Endothelial cell of umbilical vein (primary cell): Measurements from ENCODE around the gene SATB2. TPM values are rescaled to one million over a fixed set of nuclear protein-coding genes. Genes with fewer than 3 reads are reported as not detected.

Experiments
- BruUV-seq: library from RNA; stranded (reverse); fragments of 400-500 nt; replicated peaks from 2 replicates; lab custom pipeline; 2021; lab: Mats Ljungman, UMichigan
- CTCF ChIA-PET: fragments of 300-600, 350-600 bp; sonication (Branson Sonifier 250); formaldehyde crosslinking; loops from one replicate; lab custom pipeline; 2021; ENCODE audit warnings: antibody characterized with exemption, inconsistent platforms; lab: Charles Lee
- POLR2A ChIA-PET: fragments of 300-600, 350-600 bp; sonication (Branson Sonifier 250); formaldehyde crosslinking; loops from one replicate; lab custom pipeline; 2021; ENCODE audit warnings: antibody characterized with exemption, inconsistent platforms; lab: Charles Lee
- DNase-seq: peaks from one replicate; pipeline ENCODE4 v3.0.0-alpha.2; 2011; ENCODE audit warnings: low read depth, low spot score
- FAIRE-seq: peaks from 2 replicates; lab custom pipeline; 2011; peaks lifted over from hg19 to GRCh38; lab: Jason Lieb, UNC
- H2AFZ ChIP-seq: 2 replicates; pipeline ENCODE4 v1.6.0; 2012; ENCODE audit warnings: low read depth, low read length, control low read depth, inconsistent platforms
- H3K27ac ChIP-seq: 2 replicates; pipeline ENCODE4 v1.5.1; 2011; ENCODE audit warnings: low read depth, mild to moderate bottlenecking, control low read depth, low read length, moderate library complexity; ENCODE audit not compliant: insufficient read depth
- H3K27me3 ChIP-seq, 2 experiments: 2 replicates each; pipeline versions ENCODE4 v1.6.0 to v1.6.1; 2011; ENCODE audit warnings: low read length in 2 of 2, mixed read lengths in 1 of 2; ENCODE audit not compliant: control insufficient read depth in 2 of 2, insufficient read depth in 2 of 2
- H3K36me3 ChIP-seq, 2 experiments: 2 replicates in 1 of 2; 3 replicates in 1 of 2; pipeline ENCODE4 v1.5.1; 2011; ENCODE audit warnings: low read length in 2 of 2, mild to moderate bottlenecking in 1 of 2, moderate library complexity in 1 of 2; ENCODE audit not compliant: control insufficient read depth in 2 of 2, insufficient read depth in 2 of 2; ENCODE audit errors: extremely low read depth in 1 of 2
- H3K4me1 ChIP-seq: 3 replicates; pipeline ENCODE4 v1.5.1; 2011; ENCODE audit warnings: mild to moderate bottlenecking, low read length; ENCODE audit not compliant: control insufficient read depth, insufficient read depth; ENCODE audit errors: extremely low read depth
- H3K4me2 ChIP-seq: 2 replicates; pipeline ENCODE4 v1.6.1; 2011; ENCODE audit warnings: low read length, control low read depth, mixed read lengths; ENCODE audit not compliant: insufficient read depth
- H3K4me3 ChIP-seq, 3 experiments: fragments of 200-600 bp in 1 of 3; sonication (generic), shearing (Covaris generic) in 1 of 3; replicated peaks in 1 of 3; 2 replicates each; pipeline ENCODE4 v1.5.1; 2011 to 2016; ENCODE audit warnings: control low read depth in 3 of 3, low read length in 3 of 3, mild to moderate bottlenecking in 2 of 3, inconsistent platforms in 1 of 3, low read depth in 1 of 3, moderate library complexity in 1 of 3; ENCODE audit not compliant: insufficient read depth in 1 of 3
- H3K79me2 ChIP-seq: 2 replicates; pipeline ENCODE4 v1.6.0; 2012; ENCODE audit warnings: low read length, inconsistent platforms; ENCODE audit not compliant: control insufficient read depth, insufficient read depth
- H3K9ac ChIP-seq: replicated peaks from 2 replicates; pipeline ENCODE3; 2011; ENCODE audit warnings: low read length, control low read depth; ENCODE audit not compliant: insufficient read depth; ENCODE audit errors: extremely low read depth
- H3K9me1 ChIP-seq: replicated peaks from 3 replicates; pipeline ENCODE4 v1.6.0; 2011; ENCODE audit warnings: mild to moderate bottlenecking, low read length; ENCODE audit not compliant: control insufficient read depth, insufficient read depth; ENCODE audit errors: extremely low read depth
- H3K9me3 ChIP-seq: replicated peaks from 2 replicates; pipeline ENCODE4 v1.5.1; 2012; ENCODE audit warnings: low read length, inconsistent platforms; ENCODE audit not compliant: control insufficient read depth, insufficient read depth
- H4K20me1 ChIP-seq: replicated peaks from 2 replicates; pipeline ENCODE3; 2011; ENCODE audit warnings: mild to moderate bottlenecking, low read length; ENCODE audit not compliant: control insufficient read depth, insufficient read depth; ENCODE audit errors: extremely low read depth
- CTCF ChIP-seq, 2 donors: IDR thresholded peaks; 1 replicate in 1 of 2; 2 replicates in 1 of 2; pipeline ENCODE4 v1.5.1; 2011; ENCODE audit warnings: low read length in 2 of 2, mild to moderate bottlenecking in 2 of 2, moderate library complexity in 2 of 2, control low read depth in 1 of 2, inconsistent platforms in 1 of 2, low read depth in 1 of 2; ENCODE audit not compliant: insufficient read depth in 1 of 2; ENCODE audit errors: extremely low read depth in 1 of 2
- EZH2 ChIP-seq: IDR thresholded peaks from 2 replicates; pipeline ENCODE4 v1.6.1; 2012; ENCODE audit warnings: borderline replicate concordance, low read depth, mild to moderate bottlenecking, moderate library complexity, low read length, inconsistent platforms; ENCODE audit not compliant: severe bottlenecking
- FOS ChIP-seq: IDR thresholded peaks from 2 replicates; pipeline ENCODE4 v1.6.1; 2011; ENCODE audit warnings: mild to moderate bottlenecking, low read length, moderate library complexity, borderline replicate concordance; ENCODE audit not compliant: insufficient read depth
- GATA2 ChIP-seq: IDR thresholded peaks from 2 replicates; pipeline ENCODE4 v1.7.0; 2011; ENCODE audit warnings: low read depth, mild to moderate bottlenecking, moderate library complexity, mixed read lengths, low read length; ENCODE audit not compliant: insufficient read length, insufficient read depth
- JUN ChIP-seq: IDR thresholded peaks from 2 replicates; pipeline ENCODE4 v1.6.1; 2011; ENCODE audit warnings: borderline replicate concordance, low read depth; ENCODE audit not compliant: insufficient read length, insufficient read depth
- MAX ChIP-seq: IDR thresholded peaks from 2 replicates; pipeline ENCODE4 v1.6.1; 2011; ENCODE audit not compliant: insufficient read depth, insufficient read length
- MYC ChIP-seq: IDR thresholded peaks from one replicate; pipeline ENCODE4 v1.6.1; 2011; ENCODE audit warnings: mild to moderate bottlenecking, low read depth, low read length
- POLR2A ChIP-seq: IDR thresholded peaks from 2 replicates; pipeline ENCODE4 v1.6.1; 2012; ENCODE audit warnings: low read depth, mild to moderate bottlenecking, control low read depth, low read length
- POLR2AphosphoS5 ChIP-seq: IDR thresholded peaks from 2 replicates; pipeline ENCODE4 v1.6.1; 2012; ENCODE audit warnings: low read depth, mild to moderate bottlenecking, control low read depth, low read length, moderate library complexity; ENCODE audit not compliant: insufficient read depth
- dilution Hi-C: fragments of 300-500 bp; cut with MboI; formaldehyde crosslinking; loops from one replicate; pipeline ENCODE4 v1.15.0; 2019; ENCODE audit warnings: low sequenced_read_pairs; ENCODE audit not compliant: extremely low pct_ligation_motif_present
- intact Hi-C: fragments of 100-400 bp; cut with micrococcal nuclease; formaldehyde crosslinking; loops from one replicate; pipeline ENCODE4 v1.10.0; 2022
- polyA plus RNA-seq, 4 experiments: library from polyadenylated mRNA; depleted of rRNA in 3 of 4; stranded (reverse) in 3 of 4; unstranded in 1 of 4; fragments of >200 nt; gene quantifications; 2 replicates each; pipeline versions ENCODE4 v1.2.1 to v1.2.3, GENCODE V29; 2011 to 2012; ENCODE audit warnings: missing spikeins in 1 of 4
- total RNA-seq: library from RNA; stranded (reverse); gene quantifications from 2 replicates; pipeline ENCODE4 v1.2.3, GENCODE V29; 2021

The SATB2 gene
- total and polyA plus RNA-seq, 2 donors (not counting 3 experiments of a cell fraction or from before 2014, with no cell fraction given), result 0.47 to 1.1 TPM

DNA sequence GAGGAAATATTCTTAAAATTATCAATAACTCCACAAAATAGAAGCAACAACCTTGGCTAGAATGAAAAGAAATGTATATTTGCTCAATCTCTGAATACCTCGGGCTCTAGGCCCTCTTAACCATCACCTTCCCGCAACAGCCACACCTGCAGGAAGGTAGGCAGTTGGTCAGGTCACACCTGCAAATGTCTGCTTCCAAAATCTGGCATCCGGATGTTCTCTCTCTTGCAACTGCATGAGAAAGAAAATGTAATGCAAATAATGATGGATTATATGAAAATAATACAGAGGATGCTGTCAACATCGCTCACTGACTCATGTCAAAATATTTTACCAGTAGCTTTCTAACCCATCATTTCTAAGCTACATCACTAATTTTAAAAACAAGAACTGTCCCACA lies 148.3 kb downstream of the SATB2 start:
- H3K4me1 ChIP-seq, result no peaks in the 10 kb centered on the region
- H2AFZ ChIP-seq, result no peak overlapping the region
- no TSS peak for BruUV-seq
- CTCF ChIA-PET, result no interaction called here
- no peaks in the 10 kb centered on the region for H3K9me3 ChIP-seq
- H4K20me1 ChIP-seq, result no peaks in the 10 kb centered on the region
- no peak overlapping the region for H3K9ac ChIP-seq
- H3K36me3 ChIP-seq, result no peaks in the 10 kb centered on the region
- H3K79me2 ChIP-seq, result no peaks in the 10 kb centered on the region
- no peak overlapping the region for H3K4me2 ChIP-seq
- FAIRE-seq (no peak), DNase-seq (no peak)
- POLR2A ChIA-PET, result no interaction called here
- H3K4me3 ChIP-seq, result no peak overlapping the region
- H3K27me3 ChIP-seq, result no peaks in the 10 kb centered on the region
- no peak for TF ChIP-seq MAX
- TF ChIP-seq GATA2, result no peak
- no peak for TF ChIP-seq POLR2AphosphoS5
- TF ChIP-seq FOS, result no peak
- TF ChIP-seq EZH2, result no peak
- intact Hi-C loops (no loop called here), dilution Hi-C loops (no loop called here)
- no peaks in the 10 kb centered on the region for H3K9me1 ChIP-seq
- no peak overlapping the region for H3K27ac ChIP-seq

GRCh38 chr2:199308567-199308966 lies 149.2 kb downstream of the SATB2 start:
- no peak for DNase-seq
- Histone ChIP-seq H3K79me2 (no peaks in the 10 kb centered on the region), H3K4me1 (peaks cover 5% of the 10 kb centered on the region), H2AFZ (no peak overlapping the region), H3K27ac (no peak overlapping the region), H3K9me1 (no peaks in the 10 kb centered on the region), H3K4me3 (no peak overlapping the region), H3K36me3 (no peaks in the 10 kb centered on the region), H3K9ac (no peak overlapping the region), H3K9me3 (no peaks in the 10 kb centered on the region), H3K4me2 (no peak overlapping the region), H4K20me1 (no peaks in the 10 kb centered on the region), H3K27me3 (no peaks in the 10 kb centered on the region)
- TF ChIP-seq CTCF (IDR thresholded peaks at IDR 0.05; ENCODE audit: extremely low read depth in 1 of 2, insufficient read depth in 1 of 2, low read depth in 1 of 2, low read length in 2 of 2) (no peak), FOS (no peak), EZH2 (no peak), GATA2 (no peak), MYC (no peak), JUN (no peak), MAX (no peak), POLR2AphosphoS5 (no peak), POLR2A (no peak)
- ChIA-PET POLR2A (no interaction called here), CTCF (no interaction called here)
- BruUV-seq, result no TSS peak
- dilution Hi-C loops, result no loop called here
- intact Hi-C loops, result no loop called here
- no peak for FAIRE-seq
